ENCODE results near the gene SLC2A1.

Gene SLC2A1

GRCh38 chr1:42934541-42935312 is 23.9 kb downstream of the SLC2A1 start:
- in situ Hi-C loops (cut with HindIII; ENCODE audit: low pct_ligation_motif_present, low pct_unique_long_range_greater_than_20kb, low sequenced_read_pairs) = no loop called here
- no peak for DNase-seq

DNA sequence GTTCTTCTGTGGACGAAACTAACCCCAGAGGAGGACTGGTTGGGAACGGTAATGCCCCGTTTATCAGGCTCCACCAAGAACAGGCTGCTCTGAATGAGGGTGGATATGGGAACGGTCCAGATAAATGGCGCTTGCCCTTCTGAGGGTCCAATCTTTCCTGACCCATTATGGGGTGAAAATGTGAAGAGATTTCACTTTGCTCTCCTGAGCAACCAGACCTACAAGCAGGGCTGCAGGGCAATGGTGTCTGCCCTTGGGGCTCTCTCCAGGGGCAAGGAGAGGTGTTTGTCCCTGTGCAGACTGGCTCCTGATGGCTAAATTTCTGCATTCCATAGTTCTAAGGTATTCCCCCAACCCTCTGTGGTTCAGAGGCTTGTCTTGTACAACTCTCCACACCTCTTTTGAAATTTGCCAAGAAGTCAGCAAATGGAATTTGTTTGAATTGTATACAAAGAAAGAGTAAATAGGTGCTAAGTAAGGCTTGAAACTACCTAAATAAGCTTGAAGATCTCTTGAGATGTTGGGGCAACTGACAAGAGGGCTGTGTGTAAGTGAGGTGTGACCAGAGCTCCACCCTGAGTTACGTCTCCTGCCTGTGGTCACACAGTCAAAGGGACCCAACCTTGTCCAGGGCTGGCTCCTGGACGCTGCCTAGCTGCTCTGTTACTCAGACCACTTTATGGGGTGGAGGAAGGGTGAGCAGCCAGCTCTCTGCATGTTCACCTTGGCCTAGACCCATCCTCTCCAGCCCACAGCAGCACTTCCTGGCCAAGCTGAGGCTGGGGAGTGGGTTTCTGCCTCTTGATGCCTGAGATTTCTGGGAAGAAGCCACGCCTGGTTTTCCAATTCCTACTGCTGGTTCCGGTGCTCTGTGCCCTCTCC is 24.8 kb downstream of the SLC2A1 start:
- no peak for DNase-seq
- in situ Hi-C loops (cut with HindIII; ENCODE audit: low pct_ligation_motif_present, low pct_unique_long_range_greater_than_20kb, low sequenced_read_pairs) = no loop called here

DNA sequence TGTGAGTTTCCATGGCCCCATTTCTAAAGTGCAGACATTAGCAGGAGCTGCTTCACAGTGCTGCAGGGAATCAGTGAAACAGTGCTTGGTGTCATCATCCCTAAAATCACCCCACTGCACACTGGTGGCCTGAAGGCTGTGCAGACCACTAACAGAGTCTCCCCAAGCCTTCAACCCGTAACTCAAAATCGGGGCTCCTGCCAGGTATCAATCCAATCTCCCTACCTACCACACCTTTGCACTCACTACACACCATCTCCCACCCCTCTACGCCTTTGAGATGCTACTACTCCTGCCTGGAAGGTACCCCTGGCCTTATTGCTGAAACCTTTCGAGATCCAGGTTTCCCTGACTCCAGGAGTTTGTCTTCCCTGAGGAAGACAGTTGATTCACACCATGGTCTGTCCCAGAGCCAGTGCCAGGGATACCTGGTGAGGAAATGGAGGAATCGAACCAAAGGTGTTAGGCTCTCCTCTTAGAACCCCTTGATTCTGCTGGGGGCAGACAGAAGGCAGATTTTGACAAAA is 25.5 kb downstream of the SLC2A1 start:
- in situ Hi-C loops (cut with HindIII; ENCODE audit: low pct_ligation_motif_present, low pct_unique_long_range_greater_than_20kb, low sequenced_read_pairs) = no loop called here
- no peak for DNase-seq

GRCh38 chr1:42932442-42932941 is 26.2 kb downstream of the SLC2A1 start:
- in situ Hi-C loops (cut with HindIII; ENCODE audit: low pct_ligation_motif_present, low pct_unique_long_range_greater_than_20kb, low sequenced_read_pairs) = no loop called here
- DNase-seq = no peak

GRCh38 chr1:42931911-42932422 is 26.7 kb downstream of the SLC2A1 start:
- DNase-seq = peak; percentile 53

GRCh38 chr1:42931108-42931539 is 27.5 kb downstream of the SLC2A1 start:
- DNase-seq = peak; percentile 57

More at GRCh38 chr1:42931911-42932422, 26.7 kb downstream of the SLC2A1 start:
- in situ Hi-C loops (cut with HindIII; ENCODE audit: low pct_ligation_motif_present, low pct_unique_long_range_greater_than_20kb, low sequenced_read_pairs) = no loop called here

GRCh38 chr1:42930178-42931107 is 28.2 kb downstream of the SLC2A1 start:
- in situ Hi-C loops (cut with HindIII; ENCODE audit: low pct_ligation_motif_present, low pct_unique_long_range_greater_than_20kb, low sequenced_read_pairs) = no loop called here
- no peak for DNase-seq

More at GRCh38 chr1:42931108-42931539, 27.5 kb downstream of the SLC2A1 start:
- in situ Hi-C loops (cut with HindIII; ENCODE audit: low pct_ligation_motif_present, low pct_unique_long_range_greater_than_20kb, low sequenced_read_pairs) = no loop called here

DNA sequence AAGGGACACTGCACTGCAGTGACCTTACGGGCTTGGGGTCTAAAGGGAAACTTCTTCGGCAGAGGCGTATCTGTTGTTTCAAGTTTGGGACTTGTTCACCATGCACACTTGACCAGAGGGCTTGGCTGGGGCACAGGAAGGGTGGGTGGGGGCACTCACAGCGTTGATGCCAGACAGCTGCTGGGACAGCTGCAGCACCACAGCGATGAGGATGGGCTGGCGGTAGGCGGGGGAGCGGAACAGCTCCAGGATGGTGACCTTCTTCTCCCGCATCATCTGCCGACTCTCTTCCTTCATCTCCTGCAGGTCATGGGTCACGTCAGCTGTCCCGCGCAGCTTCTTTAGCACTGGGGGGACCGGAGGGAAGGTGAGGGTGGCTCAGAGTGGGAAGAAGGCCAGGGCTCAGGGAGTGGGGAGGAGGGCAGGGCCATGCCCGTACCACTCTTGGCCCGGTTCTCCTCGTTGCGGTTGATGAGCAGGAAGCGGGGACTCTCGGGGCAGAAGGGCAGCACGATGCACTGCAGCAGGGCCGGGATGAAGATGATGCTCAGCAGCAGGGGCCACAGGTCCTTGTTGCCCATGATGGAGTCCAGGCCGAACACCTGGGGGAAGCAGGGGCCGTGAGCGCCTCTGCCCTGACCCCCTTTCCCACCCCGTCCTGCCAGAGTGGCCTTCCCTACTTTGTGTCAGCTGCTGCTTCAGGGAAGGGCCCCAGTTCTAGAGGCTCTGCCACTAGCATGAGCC is 29.1 kb downstream of the SLC2A1 start:
- no peak for DNase-seq
- in situ Hi-C loops (cut with HindIII; ENCODE audit: low pct_ligation_motif_present, low pct_unique_long_range_greater_than_20kb, low sequenced_read_pairs) = no loop called here

DNA sequence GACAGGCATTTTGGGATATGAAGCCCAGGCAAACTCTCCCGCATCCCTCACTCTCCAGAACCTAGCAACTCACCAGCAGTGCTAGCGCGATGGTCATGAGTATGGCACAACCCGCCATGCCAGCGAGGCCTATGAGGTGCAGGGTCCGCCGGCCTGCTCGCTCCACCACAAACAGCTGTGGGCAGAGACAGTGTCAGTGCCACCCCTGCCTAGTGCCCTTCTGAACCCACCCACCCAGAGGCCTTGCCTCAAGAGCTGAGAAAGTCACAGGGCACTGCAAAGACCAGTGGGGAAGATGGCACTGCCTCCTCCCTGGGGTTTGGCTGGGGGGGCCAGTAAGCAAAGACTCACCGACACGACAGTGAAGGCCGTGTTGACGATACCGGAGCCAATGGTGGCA is 29.8 kb downstream of the SLC2A1 start:
- DNase-seq = no peak

DNA sequence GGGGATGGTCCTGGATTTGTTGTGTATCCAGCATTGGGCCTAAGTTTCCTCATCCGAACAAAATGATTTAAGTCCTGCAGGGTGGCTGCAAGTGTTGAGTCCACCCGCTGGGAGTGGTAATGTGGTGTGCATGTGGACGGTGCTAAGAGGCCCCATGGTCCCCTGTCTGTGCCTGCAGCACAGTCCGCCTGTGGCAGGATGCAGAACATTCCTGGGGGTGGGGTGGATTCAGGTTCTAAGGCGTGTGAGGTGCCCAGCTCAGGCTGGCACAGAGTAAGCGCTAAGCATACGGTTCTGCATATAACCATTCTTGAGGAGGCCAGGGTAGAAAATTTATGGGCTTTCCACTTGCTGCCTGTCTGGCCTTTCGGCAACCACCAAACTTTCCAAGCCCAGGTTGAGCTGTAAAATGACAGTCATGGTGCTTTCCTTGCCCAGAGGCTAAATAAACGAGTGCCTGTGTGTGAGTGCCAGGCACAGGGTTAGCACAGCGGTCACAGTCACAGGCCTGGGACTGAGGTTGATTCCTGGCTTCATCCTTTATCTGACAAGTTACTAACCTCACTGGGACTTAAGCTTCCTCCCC is 30.7 kb downstream of the SLC2A1 start:
- in situ Hi-C loops (cut with HindIII; ENCODE audit: low pct_ligation_motif_present, low pct_unique_long_range_greater_than_20kb, low sequenced_read_pairs) = no loop called here
- DNase-seq = no peak

More for the DNA sequence above, 29.8 kb downstream of the SLC2A1 start:
- in situ Hi-C loops (cut with HindIII; ENCODE audit: low pct_ligation_motif_present, low pct_unique_long_range_greater_than_20kb, low sequenced_read_pairs) = no loop called here

- in situ Hi-C loops (cut with HindIII; ENCODE audit: low pct_ligation_motif_present, low pct_unique_long_range_greater_than_20kb, low sequenced_read_pairs) = no loop called here
These were observed 31.3 kb downstream of the SLC2A1 start for GRCh38 chr1:42927274-42927841.

DNA sequence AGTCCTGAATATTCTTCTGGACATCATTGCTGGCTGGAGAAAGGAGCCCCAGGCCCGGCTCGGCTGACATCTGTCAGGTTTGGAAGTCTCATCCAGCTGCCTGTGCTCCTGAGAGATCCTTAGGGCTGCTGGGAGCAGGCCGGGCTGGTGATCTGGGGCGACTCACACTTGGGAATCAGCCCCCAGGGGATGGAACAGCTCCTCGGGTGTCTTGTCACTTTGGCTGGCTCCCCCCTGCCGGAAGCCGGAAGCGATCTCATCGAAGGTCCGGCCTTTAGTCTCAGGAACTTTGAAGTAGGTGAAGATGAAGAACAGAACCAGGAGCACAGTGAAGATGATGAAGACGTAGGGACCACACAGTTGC is 31.8 kb downstream of the SLC2A1 start:
- DNase-seq = no peak
- in situ Hi-C loops (cut with HindIII; ENCODE audit: low pct_ligation_motif_present, low pct_unique_long_range_greater_than_20kb, low sequenced_read_pairs) = no loop called here

More at GRCh38 chr1:42927274-42927841, 31.3 kb downstream of the SLC2A1 start:
- DNase-seq = no peak

- in situ Hi-C loops (cut with HindIII; ENCODE audit: low pct_ligation_motif_present, low pct_unique_long_range_greater_than_20kb, low sequenced_read_pairs) = no loop called here
These were observed 32.3 kb downstream of the SLC2A1 start for GRCh38 chr1:42926235-42926878.

GRCh38 chr1:42924851-42925760 is 33.6 kb downstream of the SLC2A1 start:
- DNase-seq = no peak
- in situ Hi-C loops (cut with HindIII; ENCODE audit: low pct_ligation_motif_present, low pct_unique_long_range_greater_than_20kb, low sequenced_read_pairs) = loop anchor here (25.0 kb wide), 1 partner anchor 137 kb away; no protein-coding TSS in a partner anchor

More at GRCh38 chr1:42926235-42926878, 32.3 kb downstream of the SLC2A1 start:
- DNase-seq = no peak
